ENCODE data around the gene MEIS1. TPM values are rescaled to one million over a fixed set of nuclear protein-coding genes. Genes with fewer than 3 reads are reported as not detected.

MEIS1 gene
- polyA plus RNA-seq, 3 donors, result 123 to 148 (median 127) TPM

- DNase-seq (ENCODE audit: extremely low read depth in 1 of 11, low read depth in 9 of 11, low spot score in 4 of 11), result no peak
These were observed 21.5 kb downstream of the MEIS1 start for GRCh38 chr2:66456183-66457041.

- DNase-seq (ENCODE audit: extremely low read depth in 1 of 11, low read depth in 9 of 11, low spot score in 4 of 11), result no peak
These were observed 22.6 kb downstream of the MEIS1 start for GRCh38 chr2:66457545-66457944.

GRCh38 chr2:66460031-66460430 lies 25.1 kb downstream of the MEIS1 start:
- no peak for DNase-seq (ENCODE audit: extremely low read depth in 1 of 11, low read depth in 9 of 11, low spot score in 4 of 11)

GRCh38 chr2:66461001-66461663 lies 26.2 kb downstream of the MEIS1 start:
- DNase-seq (ENCODE audit: extremely low read depth in 1 of 11, low read depth in 9 of 11, low spot score in 4 of 11), result no peak

GRCh38 chr2:66461664-66462500 lies 27.0 kb downstream of the MEIS1 start:
- no peak for DNase-seq (ENCODE audit: extremely low read depth in 1 of 11, low read depth in 9 of 11, low spot score in 4 of 11)

GRCh38 chr2:66462501-66462825 lies 27.5 kb downstream of the MEIS1 start:
- no peak for DNase-seq (ENCODE audit: extremely low read depth in 1 of 11, low read depth in 9 of 11, low spot score in 4 of 11)

DNA sequence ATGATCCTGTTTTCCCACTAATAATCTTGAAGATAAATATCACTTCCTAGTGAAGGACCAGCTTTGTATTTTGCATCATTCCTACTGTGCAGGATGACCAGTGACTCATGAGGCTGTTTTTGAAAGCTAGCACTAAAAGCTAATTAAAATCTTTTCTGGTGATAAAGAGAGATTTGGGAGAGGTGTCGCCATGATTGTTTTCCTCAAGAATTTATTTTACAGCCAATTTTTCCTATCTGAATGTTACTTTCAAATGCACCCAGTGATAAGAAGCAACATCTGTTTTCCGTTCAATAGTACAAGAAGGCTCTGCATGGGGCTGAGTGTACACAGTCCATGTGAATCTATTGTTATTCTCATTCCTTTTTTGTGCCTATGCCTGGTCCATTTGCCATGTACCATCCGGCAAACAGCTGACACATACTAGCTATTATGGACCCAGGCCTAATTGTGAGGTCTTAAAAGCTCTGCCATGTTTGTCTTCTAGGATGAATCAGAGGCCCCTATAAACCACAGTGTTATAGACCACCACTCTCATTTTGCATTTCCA lies 28.4 kb downstream of the MEIS1 start:
- DNase-seq (ENCODE audit: extremely low read depth in 1 of 11, low read depth in 9 of 11, low spot score in 4 of 11), result no peak

GRCh38 chr2:66464930-66465637 lies 30.2 kb downstream of the MEIS1 start:
- DNase-seq (ENCODE audit: extremely low read depth in 1 of 11, low read depth in 9 of 11, low spot score in 4 of 11), result no peak

DNA sequence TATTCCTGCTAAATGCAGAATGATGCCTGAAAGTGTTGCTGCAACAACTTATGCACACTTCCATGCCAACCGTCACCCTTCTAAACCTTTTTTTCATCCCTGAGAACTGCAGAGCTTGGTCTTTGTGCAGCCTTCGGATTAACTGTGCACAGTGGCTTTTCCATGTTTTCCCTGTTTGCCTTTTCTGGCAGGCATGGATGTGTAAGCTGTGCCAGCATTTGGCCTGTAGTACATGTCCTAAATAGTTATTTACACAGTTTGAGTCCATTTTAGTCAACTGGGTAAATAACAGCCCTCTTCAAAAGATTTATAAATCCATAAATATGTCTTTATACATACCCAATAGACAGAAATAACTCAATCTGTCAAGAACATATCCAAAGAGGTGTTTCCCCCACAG lies 31.5 kb downstream of the MEIS1 start:
- DNase-seq (ENCODE audit: extremely low read depth in 1 of 11, low read depth in 9 of 11, low spot score in 4 of 11), result no peak

- DNase-seq (ENCODE audit: extremely low read depth in 1 of 11, low read depth in 9 of 11, low spot score in 4 of 11), result no peak
These were observed 32.8 kb downstream of the MEIS1 start for GRCh38 chr2:66467718-66468117.

GRCh38 chr2:66469214-66469902 lies 34.4 kb downstream of the MEIS1 start:
- DNase-seq (ENCODE audit: extremely low read depth in 1 of 11, low read depth in 9 of 11, low spot score in 4 of 11), result no peak

DNA sequence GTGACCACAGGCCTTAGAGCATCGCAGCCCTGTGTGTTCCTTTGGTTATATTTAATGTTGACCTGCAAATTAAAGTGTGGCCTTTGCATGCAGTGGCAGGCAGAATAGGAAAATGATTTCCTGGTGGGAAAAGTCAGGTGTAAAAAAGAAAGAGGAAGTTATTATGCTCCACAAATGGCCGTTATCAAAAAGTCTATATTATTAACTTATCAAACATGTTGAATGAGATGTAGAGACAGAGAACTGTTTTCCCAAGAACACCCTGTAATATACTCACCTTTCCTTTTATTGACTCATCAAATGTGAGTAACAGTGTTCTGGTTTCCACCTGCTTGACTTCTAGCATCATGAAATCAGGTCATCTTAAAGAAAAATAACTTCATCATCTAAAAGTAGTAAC lies 35.3 kb downstream of the MEIS1 start:
- no peak for DNase-seq (ENCODE audit: extremely low read depth in 1 of 11, low read depth in 9 of 11, low spot score in 4 of 11)

- no peak for DNase-seq (ENCODE audit: extremely low read depth in 1 of 11, low read depth in 9 of 11, low spot score in 4 of 11)
These were observed 37.4 kb downstream of the MEIS1 start for GRCh38 chr2:66472225-66472843.

GRCh38 chr2:66477135-66477842 lies 42.4 kb downstream of the MEIS1 start:
- DNase-seq (ENCODE audit: extremely low read depth in 1 of 11, low read depth in 9 of 11, low spot score in 4 of 11), result no peak

- DNase-seq (ENCODE audit: extremely low read depth in 1 of 11, low read depth in 9 of 11, low spot score in 4 of 11), result no peak
These were observed 43.4 kb downstream of the MEIS1 start for GRCh38 chr2:66478299-66478698.

GRCh38 chr2:66478731-66479316 lies 43.9 kb downstream of the MEIS1 start:
- DNase-seq (ENCODE audit: extremely low read depth in 1 of 11, low read depth in 9 of 11, low spot score in 4 of 11), result no peak

DNA sequence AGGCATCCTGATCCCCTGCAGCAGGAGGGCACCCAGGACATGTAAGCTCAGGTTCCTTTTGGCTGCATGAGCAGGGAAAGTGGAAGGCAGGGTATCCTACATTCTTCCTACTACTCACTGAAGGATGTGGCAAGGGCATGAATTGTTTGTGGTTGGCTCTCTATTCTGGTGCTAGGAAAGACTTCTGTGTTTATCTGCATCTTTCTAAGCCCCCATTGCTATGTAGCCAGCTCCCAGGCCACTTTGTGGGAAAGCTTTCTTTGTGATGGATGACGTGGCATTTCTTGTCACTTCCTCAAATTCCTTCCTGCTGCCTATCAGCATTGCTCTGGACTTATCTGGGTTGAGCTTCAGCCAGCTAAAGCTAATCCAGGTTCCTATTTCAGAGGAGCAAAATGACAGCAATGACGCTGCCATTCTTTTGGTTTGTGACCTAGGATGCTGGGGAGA lies 46.2 kb downstream of the MEIS1 start:
- no peak for DNase-seq (ENCODE audit: extremely low read depth in 1 of 11, low read depth in 9 of 11, low spot score in 4 of 11)
